K562 (cell line): Measurements from ENCODE around the gene CERS6. TPM values are rescaled to one million over a fixed set of nuclear protein-coding genes. Genes with fewer than 3 reads are reported as not detected.

Experiments
- ATAC-seq: fragments of 200-7000 bp; cut with Tn5 transposase; 3 replicates; pipeline ENCODE4 v1.9.1; 2020; ENCODE audit warnings: moderate library complexity
- BruUV-seq: library from RNA; stranded (reverse); fragments of 400-500 nt; replicated peaks from 2 replicates; lab custom pipeline; 2021; lab: Mats Ljungman, UMichigan
- CTCF ChIA-PET: fragments of 300-600 bp; formaldehyde crosslinking; extraction: SDS; loops from one replicate; lab custom pipeline; 2021; ENCODE audit warnings: low intra/inter-chr PET ratio; lab: Yijun Ruan, JAX
- POLR2A ChIA-PET: fragments of 300-600, 350-650 bp; sonication (Branson Sonifier 250); formaldehyde crosslinking; extraction: SDS; loops from one replicate; lab custom pipeline; 2021; ENCODE audit warnings: antibody characterized with exemption, inconsistent platforms; lab: Yijun Ruan, JAX
- DNase-seq, 4 experiments: peaks; one replicate each; pipeline versions ENCODE4 v3.0.0 to v3.0.0-alpha.2; 2011 to 2018; ENCODE audit warnings: low spot score in 3 of 4, mixed read lengths in 3 of 4; ENCODE audit errors: extremely low read depth in 1 of 4
- FAIRE-seq: peaks from 2 replicates; lab custom pipeline; 2011; peaks lifted over from hg19 to GRCh38; lab: Jason Lieb, UNC
- H2AFZ ChIP-seq: 2 replicates; pipeline ENCODE4 v1.6.0; 2011; ENCODE audit warnings: low read depth, low read length, control low read depth, inconsistent platforms
- H3K27ac ChIP-seq: fragments of 200-600 bp; 3 replicates; pipeline ENCODE4 v1.8.0; 2011; ENCODE audit warnings: low read depth, mild to moderate bottlenecking, control low read depth, inconsistent platforms, low read length, moderate library complexity, mixed read lengths; ENCODE audit errors: extremely low read depth
- H3K27me3 ChIP-seq, 2 experiments: fragments of 300-600 bp in 1 of 2; 2 replicates in 1 of 2; 3 replicates in 1 of 2; pipeline versions ENCODE4 v1.6.0 to v1.8.0; 2011; ENCODE audit warnings: inconsistent platforms in 2 of 2, low read length in 2 of 2, mild to moderate bottlenecking in 1 of 2, mixed read lengths in 1 of 2, moderate library complexity in 1 of 2; ENCODE audit not compliant: control insufficient read depth in 2 of 2, insufficient read depth in 2 of 2
- H3K36me3 ChIP-seq: fragments of 300-600 bp; 3 replicates; pipeline ENCODE4 v1.8.0; 2011; ENCODE audit warnings: mild to moderate bottlenecking, low read length, inconsistent platforms; ENCODE audit not compliant: control insufficient read depth, insufficient read depth
- H3K4me1 ChIP-seq, 2 experiments: fragments of 200-600 bp in 1 of 2; replicated peaks in 1 of 2; 2 replicates in 1 of 2; 3 replicates in 1 of 2; pipeline versions ENCODE4 v1.5.1 to v1.8.0; 2011; ENCODE audit warnings: inconsistent platforms in 2 of 2, low read length in 2 of 2, mild to moderate bottlenecking in 1 of 2, mixed read lengths in 1 of 2, moderate library complexity in 1 of 2; ENCODE audit not compliant: control insufficient read depth in 2 of 2, insufficient read depth in 2 of 2
- H3K4me2 ChIP-seq: 2 replicates; pipeline ENCODE4 v1.6.1; 2011; ENCODE audit warnings: low read length, control low read depth, inconsistent platforms, mixed read lengths; ENCODE audit not compliant: insufficient read depth
- H3K4me3 ChIP-seq: fragments of 200-600 bp; sonication (generic), shearing (Covaris generic); 2 replicates; pipeline ENCODE4 v1.5.1; 2016; ENCODE audit warnings: control low read depth, inconsistent platforms
- H3K79me2 ChIP-seq: fragments of 200-600 bp; 3 replicates; pipeline ENCODE4 v1.8.0; 2011; ENCODE audit warnings: low read length, inconsistent platforms; ENCODE audit not compliant: control insufficient read depth, insufficient read depth
- H3K9ac ChIP-seq, 2 experiments: 2 replicates each; pipeline versions ENCODE4 v1.6.0 to v1.6.1; 2011; ENCODE audit warnings: low read depth in 2 of 2, low read length in 2 of 2, control low read depth in 1 of 2, inconsistent platforms in 1 of 2, mild to moderate bottlenecking in 1 of 2, mixed read lengths in 1 of 2; ENCODE audit not compliant: insufficient read depth in 1 of 2
- H3K9me1 ChIP-seq: one replicate; pipeline ENCODE4 v1.6.0; 2011; ENCODE audit warnings: inconsistent platforms, mild to moderate bottlenecking, low read length, moderate library complexity; ENCODE audit not compliant: control insufficient read depth, insufficient read depth
- H3K9me3 ChIP-seq: replicated peaks from 2 replicates; pipeline ENCODE4 v1.5.1; 2011; ENCODE audit warnings: low read depth, low read length, inconsistent platforms; ENCODE audit not compliant: control insufficient read depth, insufficient read depth
- H4K20me1 ChIP-seq: replicated peaks from 2 replicates; pipeline ENCODE4 v1.6.1; 2011; ENCODE audit warnings: low read length, inconsistent platforms, mixed read lengths; ENCODE audit not compliant: control insufficient read depth, insufficient read depth
- ARHGAP35 ChIP-seq: fragments of 450-650 bp; IDR thresholded peaks from 2 replicates; pipeline ENCODE4 v1.6.1; 2018; ENCODE audit not compliant: partially characterized antibody
- C11orf30 ChIP-seq: fragments of 450-650 bp; IDR thresholded peaks from 2 replicates; pipeline ENCODE4 v1.6.1; 2016; ENCODE audit warnings: low read depth, mild to moderate bottlenecking
- CBFA2T2 ChIP-seq: fragments of 450-650 bp; conservative IDR thresholded peaks from 2 replicates; pipeline ENCODE4 v1.6.1; 2017; ENCODE audit warnings: mild to moderate bottlenecking
- FOXK2 ChIP-seq, 2 experiments: fragments of 450-650 bp; IDR thresholded peaks in 1 of 2; conservative IDR thresholded peaks in 1 of 2; 2 replicates each; pipeline ENCODE4 v1.6.1; 2016; ENCODE audit warnings: low read depth in 2 of 2, mild to moderate bottlenecking in 1 of 2
- HDAC2 ChIP-seq: fragments of 450-650 bp; IDR thresholded peaks from 2 replicates; pipeline ENCODE4 v1.6.1; 2016; ENCODE audit warnings: mild to moderate bottlenecking
- MTA1 ChIP-seq: fragments of 450-650 bp; IDR thresholded peaks from 2 replicates; pipeline ENCODE4 v1.6.1; 2017; ENCODE audit warnings: borderline replicate concordance
- SMAD1 ChIP-seq: fragments of 150-350 bp; IDR thresholded peaks from 2 replicates; pipeline ENCODE4 v1.6.1; 2014; ENCODE audit warnings: low read length, low read depth; ENCODE audit not compliant: partially characterized antibody
- SMARCA4 ChIP-seq: fragments of 450-650 bp; IDR thresholded peaks from 2 replicates; pipeline ENCODE4 v1.6.1; 2016
- ZNF316 ChIP-seq: fragments of 450-650 bp; IDR thresholded peaks from 2 replicates; pipeline ENCODE4 v1.6.1; 2016
- WGBS: fragments of 100-300 bp; shearing (Covaris generic); methylation state at CpG from one replicate; pipeline ENCODE4 v1.1.6; 2016; ENCODE audit warnings: low coverage, mixed read lengths; ENCODE audit not compliant: insufficient coverage; ENCODE audit errors: missing lambda C conversion rate; 5-methylcytosine and 5-hydroxymethylcytosine counted together
- in situ Hi-C: fragments of 300-500 bp; cut with MboI; formaldehyde crosslinking; loops from 4 replicates; pipeline ENCODE4 v1.15.0; 2018; ENCODE audit warnings: inconsistent platforms, mixed read lengths
- intact Hi-C: fragments of 100-400 bp; cut with micrococcal nuclease; formaldehyde crosslinking; loops from 2 replicates; pipeline ENCODE4 v1.14.2; 2022
- polyA plus RNA-seq, 8 experiments: library from polyadenylated mRNA; depleted of rRNA in 4 of 8; stranded (reverse) in 5 of 8; unstranded in 3 of 8; fragments of >200 nt; fragmentation: Nextera tagmentation in 2 of 8; fragmentation: Illumina TruSeq in 1 of 8; extraction: Ambion mirVana in 2 of 8; extraction: Trizol in 1 of 8; gene quantifications; 2 replicates each; pipeline versions ENCODE4 v1.2.1 to v1.2.3, GENCODE V29; 2011 to 2014; ENCODE audit warnings: inconsistent platforms in 1 of 8, missing spikeins in 1 of 8
- total RNA-seq, 7 experiments: library from RNA; depleted of rRNA in 6 of 7; stranded (reverse); fragments of >200 nt in 6 of 7; fragmentation: Illumina TruSeq in 2 of 7; extraction: Trizol in 2 of 7; gene quantifications; 2 replicates each; pipeline versions ENCODE4 v1.2.1 to v1.2.3, GENCODE V29; 2011 to 2021; ENCODE audit warnings: low replicate concordance in 1 of 7
- TF ChIP-seq, protein P1 (sequence below), 2 experiments: IDR thresholded peaks; 2 replicates each; pipeline ENCODE4 v1.6.1; 2011; ENCODE audit warnings: borderline replicate concordance in 1 of 2, control low read depth in 1 of 2, low read depth in 1 of 2, low read length in 1 of 2, mild to moderate bottlenecking in 1 of 2, mixed read lengths in 1 of 2, moderate library complexity in 1 of 2; ENCODE audit not compliant: insufficient read depth in 1 of 2, insufficient read length in 1 of 2, poor library complexity in 1 of 2, severe bottlenecking in 1 of 2; ENCODE audit errors: extremely low read depth in 1 of 2
- TF ChIP-seq, protein P2 (sequence below): fragments of 250-450 bp; sonication (Bioruptor Pico); IDR thresholded peaks from 2 replicates; pipeline ENCODE4 v1.5.0; 2021; ENCODE audit warnings: mild to moderate bottlenecking, borderline replicate concordance

The CERS6 gene
- total and polyA plus RNA-seq, 9 of the 15 experiments (the other 6 are each of a cell fraction or from before 2014, with no cell fraction given), result 1.6 to 13.6 (median 11.4) TPM

DNA sequence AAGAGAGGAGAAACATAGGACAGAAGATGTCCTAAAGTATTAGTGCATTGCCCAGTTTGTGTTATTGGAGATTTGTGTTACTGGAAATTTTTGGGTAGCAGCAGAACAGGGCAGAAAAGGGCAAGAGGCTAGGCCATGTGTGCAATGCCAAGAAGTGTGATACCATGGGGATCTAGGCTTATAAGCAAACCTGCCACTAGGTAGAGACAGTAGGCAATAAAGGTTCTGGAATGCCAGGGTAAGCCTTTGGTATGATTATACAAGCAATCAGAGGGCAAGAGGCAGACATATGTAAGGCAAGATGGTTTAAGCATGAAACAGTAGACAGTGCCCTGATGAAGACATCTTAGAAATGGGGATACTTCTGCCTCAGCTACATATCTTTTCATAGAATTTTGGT is 12.3 kb upstream of the CERS6 start:
- POLR2A ChIA-PET, result interaction anchor here (1.0 kb wide), 1 partner anchor 9 kb away, joined by 5 read pairs; no protein-coding TSS in a partner anchor

DNA sequence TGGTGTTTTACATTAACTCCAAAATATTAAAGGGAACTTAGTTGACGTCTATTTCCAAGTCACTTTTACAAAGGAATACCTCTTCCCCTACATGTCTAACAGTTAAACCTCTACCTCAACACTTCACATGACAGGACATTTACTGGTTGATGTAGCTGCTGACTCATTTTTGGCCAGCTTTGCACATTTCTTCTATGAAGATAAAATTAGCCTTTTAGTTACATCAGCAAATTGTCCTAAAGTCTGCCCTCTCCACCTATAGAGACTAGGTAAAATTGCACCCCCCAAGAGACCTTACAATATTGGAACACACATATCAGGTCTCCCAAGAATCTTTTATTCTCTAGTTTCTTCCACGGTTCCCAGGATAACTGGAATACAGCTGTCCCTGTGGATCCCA is 10.1 kb upstream of the CERS6 start:
- Histone ChIP-seq H3K4me1 (no peaks in the 10 kb centered on the region), H2AFZ (no peak overlapping the region), H3K9me1 (no peaks in the 10 kb centered on the region), H3K36me3 (no peaks in the 10 kb centered on the region), H3K9ac (no peak overlapping the region), H3K27me3 (no peaks in the 10 kb centered on the region), H3K4me3 (no peak overlapping the region), H3K4me2 (no peak overlapping the region), H3K27ac (no peak overlapping the region), H3K9me3 (no peaks in the 10 kb centered on the region), H3K79me2 (no peaks in the 10 kb centered on the region), H4K20me1 (no peaks in the 10 kb centered on the region)
- DNase-seq, result no peak
- CTCF ChIA-PET, result no interaction called here
- in situ Hi-C loops, result no loop called here
- ATAC-seq, result no peak
- POLR2A ChIA-PET, result no interaction called here
- intact Hi-C loops, result no loop called here
- 13% methylated on average over 2 of the region's 2 CpGs for WGBS
- BruUV-seq, result no TSS peak
- FAIRE-seq, result no peak
- TF ChIP-seq C11orf30, result peak; percentile 85
- TF ChIP-seq ZNF316, result peak; percentile 83
- TF ChIP-seq SMARCA4, result no peak
- no peak for TF ChIP-seq MTA1
- TF ChIP-seq, protein P1, sequence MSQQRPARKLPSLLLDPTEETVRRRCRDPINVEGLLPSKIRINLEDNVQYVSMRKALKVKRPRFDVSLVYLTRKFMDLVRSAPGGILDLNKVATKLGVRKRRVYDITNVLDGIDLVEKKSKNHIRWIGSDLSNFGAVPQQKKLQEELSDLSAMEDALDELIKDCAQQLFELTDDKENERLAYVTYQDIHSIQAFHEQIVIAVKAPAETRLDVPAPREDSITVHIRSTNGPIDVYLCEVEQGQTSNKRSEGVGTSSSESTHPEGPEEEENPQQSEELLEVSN (IDR thresholded peaks at IDR 0.05; ENCODE audit: borderline replicate concordance in 1 of 2, extremely low read depth in 1 of 2, insufficient read depth in 1 of 2, insufficient read length in 1 of 2, low read depth in 1 of 2, low read length in 1 of 2, poor library complexity in 1 of 2, severe bottlenecking in 1 of 2), result no peak
- TF ChIP-seq CBFA2T2, result no peak
- TF ChIP-seq HDAC2, result no peak
- TF ChIP-seq ARHGAP35, result no peak
- TF ChIP-seq, protein P2, sequence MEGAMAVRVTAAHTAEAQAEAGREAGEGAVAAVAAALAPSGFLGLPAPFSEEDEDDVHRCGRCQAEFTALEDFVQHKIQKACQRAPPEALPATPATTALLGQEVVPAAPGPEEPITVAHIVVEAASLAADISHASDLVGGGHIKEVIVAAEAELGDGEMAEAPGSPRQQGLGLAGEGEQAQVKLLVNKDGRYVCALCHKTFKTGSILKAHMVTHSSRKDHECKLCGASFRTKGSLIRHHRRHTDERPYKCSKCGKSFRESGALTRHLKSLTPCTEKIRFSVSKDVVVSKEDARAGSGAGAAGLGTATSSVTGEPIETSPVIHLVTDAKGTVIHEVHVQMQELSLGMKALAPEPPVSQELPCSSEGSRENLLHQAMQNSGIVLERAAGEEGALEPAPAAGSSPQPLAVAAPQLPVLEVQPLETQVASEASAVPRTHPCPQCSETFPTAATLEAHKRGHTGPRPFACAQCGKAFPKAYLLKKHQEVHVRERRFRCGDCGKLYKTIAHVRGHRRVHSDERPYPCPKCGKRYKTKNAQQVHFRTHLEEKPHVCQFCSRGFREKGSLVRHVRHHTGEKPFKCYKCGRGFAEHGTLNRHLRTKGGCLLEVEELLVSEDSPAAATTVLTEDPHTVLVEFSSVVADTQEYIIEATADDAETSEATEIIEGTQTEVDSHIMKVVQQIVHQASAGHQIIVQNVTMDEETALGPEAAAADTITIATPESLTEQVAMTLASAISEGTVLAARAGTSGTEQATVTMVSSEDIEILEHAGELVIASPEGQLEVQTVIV (CRISPR knock-in tag), result no peak
- no peak for TF ChIP-seq SMAD1

More for the DNA sequence above, 12.3 kb upstream of the CERS6 start:
- FAIRE-seq, result no peak
- Histone ChIP-seq H3K36me3 (no peaks in the 10 kb centered on the region), H3K4me1 (no peaks in the 10 kb centered on the region), H3K9ac (no peak overlapping the region), H3K9me3 (no peaks in the 10 kb centered on the region), H3K4me3 (no peak overlapping the region), H4K20me1 (no peaks in the 10 kb centered on the region), H3K4me2 (no peak overlapping the region), H2AFZ (no peak overlapping the region), H3K9me1 (no peaks in the 10 kb centered on the region), H3K27me3 (no peaks in the 10 kb centered on the region), H3K79me2 (no peaks in the 10 kb centered on the region), H3K27ac (no peak overlapping the region)
- no peak for TF ChIP-seq FOXK2 (conservative IDR thresholded peaks at IDR 0.05 in 1 of 2, IDR thresholded peaks at IDR 0.05 in 1 of 2; ENCODE audit: low read depth in 2 of 2)
- no peak for DNase-seq
- intact Hi-C loops, result no loop called here
- no TSS peak for BruUV-seq
- in situ Hi-C loops, result no loop called here
- CTCF ChIA-PET, result no interaction called here
- ATAC-seq, result no peak
